HG02852 (cell line): ENCODE results near the gene FRRS1.

Experiments
- ATAC-seq: cut with Tn5 transposase; IDR thresholded peaks from one replicate; pipeline ENCODE4 v1.9.1; 2021; ENCODE audit warnings: mild to moderate bottlenecking, moderate library complexity; ENCODE audit not compliant: unreplicated experiment

The FRRS1 gene

DNA sequence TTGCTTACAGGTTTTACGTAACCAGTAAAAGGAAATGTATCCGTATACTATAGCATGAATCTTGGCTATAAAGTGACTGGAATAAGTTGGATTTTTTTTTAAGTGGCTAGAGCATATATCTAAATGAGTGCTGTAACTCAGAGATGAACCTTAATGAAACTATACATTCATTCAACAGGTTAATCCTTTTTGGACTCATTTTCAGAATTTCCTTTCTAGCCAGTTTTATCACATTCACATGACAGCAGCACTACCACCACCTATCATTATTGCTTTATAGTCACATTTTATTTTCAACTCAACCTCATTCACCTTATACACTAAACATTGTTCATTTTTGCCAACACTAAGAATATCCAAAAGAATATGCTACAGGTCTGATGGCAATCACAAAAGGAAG, 30.6 kb downstream of the FRRS1 start:
- ATAC-seq: no peak

DNA sequence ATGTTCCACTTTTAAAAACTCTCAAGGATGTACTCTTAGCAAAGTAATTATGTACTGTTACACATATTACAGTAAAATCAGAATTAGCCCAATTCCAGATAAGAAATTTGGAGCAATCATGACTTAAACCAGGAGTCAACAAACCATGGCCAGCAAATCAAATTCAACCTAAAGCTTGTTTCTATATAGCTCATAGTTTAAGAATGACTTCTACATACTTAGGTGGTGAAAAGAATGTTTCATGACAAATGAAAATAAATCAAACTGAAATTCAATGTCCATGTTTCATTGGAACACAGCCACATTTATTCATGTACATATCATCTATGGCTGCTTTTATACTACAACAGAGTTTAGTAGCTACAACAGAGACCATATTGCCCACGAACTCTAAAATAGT, 35.1 kb downstream of the FRRS1 start:
- peak; percentile 55 for ATAC-seq

DNA sequence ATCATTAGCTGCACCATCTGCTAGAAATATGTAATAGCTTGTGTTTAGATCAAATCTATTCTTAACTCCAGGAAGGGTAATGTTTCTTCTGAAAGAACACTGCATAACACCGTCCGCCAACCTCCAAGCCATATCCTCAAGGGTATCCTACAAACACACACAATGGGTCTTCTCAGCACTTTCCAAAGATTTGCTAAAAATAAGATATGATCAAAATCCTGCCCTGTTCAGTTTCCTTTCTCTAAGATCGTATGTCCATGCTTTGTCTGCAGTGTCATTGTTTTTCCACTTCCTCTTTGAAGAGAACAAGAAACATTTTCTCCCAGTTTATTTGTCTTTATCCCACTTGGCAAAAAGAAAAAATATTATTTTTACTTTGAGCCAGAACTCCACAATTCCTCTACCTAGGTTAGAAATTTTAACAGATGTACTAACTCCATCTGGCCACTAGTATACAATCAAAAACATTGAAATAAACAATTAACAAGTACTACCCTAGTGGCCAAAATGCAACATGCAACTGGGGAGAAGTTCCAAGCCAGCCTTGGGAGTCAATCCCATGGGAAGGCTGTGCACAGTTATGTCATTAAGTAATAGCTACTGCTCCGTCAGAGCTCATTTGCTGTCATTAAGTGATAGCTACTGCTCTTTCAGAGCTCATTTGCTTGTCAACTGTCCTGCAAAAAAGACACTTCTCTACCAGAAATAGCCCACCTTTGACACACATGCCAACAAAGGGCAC, 37.8 kb downstream of the FRRS1 start:
- ATAC-seq: no peak

DNA sequence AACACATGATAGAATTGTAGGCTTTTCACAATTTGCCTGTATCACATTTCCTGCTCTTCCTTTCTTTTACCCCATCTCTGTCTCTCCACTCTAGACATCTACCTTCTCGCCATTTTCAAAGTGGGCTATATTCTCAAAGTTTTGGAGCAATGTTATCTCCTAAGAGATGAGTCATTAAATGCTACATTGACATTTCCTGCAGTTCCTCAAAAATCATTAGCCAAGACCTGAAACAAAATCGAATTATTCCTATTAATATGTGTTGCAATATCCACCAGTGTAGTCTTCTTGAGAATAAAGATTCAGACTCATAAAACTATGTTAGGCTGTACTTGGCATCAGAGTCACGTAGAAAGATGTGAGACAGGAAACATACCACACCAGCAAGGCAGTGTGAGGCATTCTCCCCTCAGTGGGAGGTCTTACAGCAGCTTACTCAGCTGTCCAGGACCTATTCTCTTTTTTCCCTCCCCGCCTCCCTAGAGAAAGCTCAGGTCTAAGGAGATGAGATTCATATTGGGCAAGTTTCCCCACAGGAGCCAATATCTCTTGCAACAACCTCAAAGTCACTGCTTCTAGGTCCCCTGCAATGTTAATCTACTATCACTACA, 38.8 kb downstream of the FRRS1 start:
- ATAC-seq: no peak

DNA sequence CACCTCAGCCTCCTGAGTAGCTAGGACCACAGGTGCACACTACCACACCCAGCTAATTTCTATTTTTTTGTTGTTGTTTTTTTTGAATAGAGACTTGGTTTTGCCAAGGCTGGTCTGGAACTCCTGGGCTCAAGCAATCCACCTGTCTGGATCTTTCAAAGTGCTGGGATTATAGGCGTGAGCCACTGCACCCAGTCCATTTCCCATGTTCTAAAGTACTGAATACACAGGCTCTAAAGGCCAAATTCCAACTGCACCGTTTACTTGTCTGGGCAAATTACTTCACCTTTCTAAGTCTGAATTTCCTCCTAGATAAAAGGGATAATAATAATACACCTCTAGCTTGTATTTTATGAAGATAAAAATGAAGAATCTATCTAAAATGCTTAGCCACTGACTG, 39.6 kb downstream of the FRRS1 start:
- no peak for ATAC-seq

DNA sequence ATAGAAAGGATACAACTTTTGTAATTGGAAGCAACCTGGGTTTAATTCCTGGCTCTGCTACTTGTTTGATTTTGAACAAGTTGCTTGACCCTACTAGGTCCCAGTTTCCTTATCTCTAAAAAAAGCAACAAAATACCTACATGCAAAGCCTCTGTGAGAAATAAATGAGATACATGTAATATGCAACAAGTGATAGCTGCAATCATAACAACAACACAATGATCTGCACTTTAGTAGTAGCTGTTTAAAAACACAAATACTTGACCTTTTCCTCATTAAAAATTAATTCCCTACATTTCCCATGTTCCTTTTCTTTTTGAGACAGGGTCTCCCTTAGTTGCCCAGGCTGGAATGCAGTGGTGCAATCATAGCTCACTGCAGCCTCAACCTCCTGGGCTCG, 40.0 kb downstream of the FRRS1 start:
- ATAC-seq: no peak

DNA sequence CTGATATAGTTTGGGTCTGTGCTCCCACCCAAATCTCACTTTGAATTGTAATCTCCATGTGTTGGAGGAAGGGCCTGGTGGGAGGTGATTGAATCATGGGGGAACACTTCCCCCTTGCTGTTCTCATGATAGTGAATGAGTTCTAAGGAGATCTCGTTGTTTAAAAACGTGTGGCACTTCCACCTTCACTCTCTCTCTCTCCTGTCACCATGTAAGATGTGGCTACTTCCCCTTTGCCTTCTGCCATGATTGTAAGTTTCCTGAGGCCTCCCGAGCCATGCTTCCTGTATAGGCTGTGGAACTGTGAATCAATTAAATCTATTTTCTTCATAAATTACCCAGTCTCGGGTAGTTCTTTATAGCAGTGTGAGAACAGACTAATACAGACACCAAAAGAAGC, 40.4 kb downstream of the FRRS1 start:
- ATAC-seq: no peak

DNA sequence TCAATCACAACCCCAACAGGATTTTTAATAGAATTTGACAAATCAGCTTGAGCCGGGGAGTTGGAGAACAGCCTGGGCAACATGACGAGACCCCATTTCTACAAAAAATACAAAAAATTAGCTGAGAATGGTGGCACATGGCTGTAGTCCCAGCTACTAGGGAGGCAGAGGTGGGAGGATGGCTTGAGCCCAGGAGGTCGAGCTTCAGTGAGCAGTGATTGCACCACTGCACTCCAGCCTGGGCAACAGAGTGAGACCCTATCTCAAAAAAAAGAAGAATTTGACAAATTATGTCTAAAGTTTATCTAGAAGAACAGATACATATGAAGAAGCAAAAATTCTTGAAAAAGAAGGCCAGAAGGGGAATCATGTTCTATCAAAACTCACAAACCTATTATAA, 43.2 kb downstream of the FRRS1 start:
- no peak for ATAC-seq

DNA sequence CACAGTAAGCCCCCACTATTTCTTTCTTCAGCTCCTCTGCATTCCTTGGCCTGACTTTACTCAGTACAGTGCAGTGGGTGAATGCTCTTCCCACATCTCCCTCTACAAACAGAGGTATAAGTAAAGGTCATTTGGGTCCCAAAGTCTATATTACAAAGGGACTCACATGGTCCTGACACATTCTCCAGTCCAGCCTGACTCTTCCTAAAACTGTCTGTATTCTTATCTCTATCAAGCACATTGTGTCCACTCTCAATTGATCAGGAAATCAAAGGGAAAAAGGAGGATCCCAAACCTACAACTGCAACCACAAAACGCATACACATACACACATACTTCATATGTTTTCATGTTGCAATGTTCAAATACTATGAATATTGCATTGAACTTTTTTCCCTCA, 49.4 kb downstream of the FRRS1 start:
- no peak for ATAC-seq

DNA sequence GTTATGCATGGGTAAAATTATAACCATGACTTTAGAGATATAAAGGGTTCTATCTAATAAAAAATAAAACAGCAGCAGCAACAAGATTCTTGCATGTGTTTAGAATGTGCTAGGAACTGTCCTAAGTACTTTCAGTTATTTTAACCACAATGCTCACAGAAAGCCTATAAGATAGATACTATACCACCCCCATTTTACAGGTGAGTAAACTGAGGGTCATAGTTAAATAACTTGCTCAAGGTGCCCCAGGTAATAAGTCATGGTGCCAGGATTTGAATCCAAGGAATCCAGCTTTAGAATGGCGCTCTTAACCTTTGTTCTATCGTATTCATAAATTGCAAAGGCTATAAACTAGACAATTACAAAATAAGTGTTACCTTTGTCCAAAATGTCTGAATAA, 53.4 kb downstream of the FRRS1 start:
- no peak for ATAC-seq

DNA sequence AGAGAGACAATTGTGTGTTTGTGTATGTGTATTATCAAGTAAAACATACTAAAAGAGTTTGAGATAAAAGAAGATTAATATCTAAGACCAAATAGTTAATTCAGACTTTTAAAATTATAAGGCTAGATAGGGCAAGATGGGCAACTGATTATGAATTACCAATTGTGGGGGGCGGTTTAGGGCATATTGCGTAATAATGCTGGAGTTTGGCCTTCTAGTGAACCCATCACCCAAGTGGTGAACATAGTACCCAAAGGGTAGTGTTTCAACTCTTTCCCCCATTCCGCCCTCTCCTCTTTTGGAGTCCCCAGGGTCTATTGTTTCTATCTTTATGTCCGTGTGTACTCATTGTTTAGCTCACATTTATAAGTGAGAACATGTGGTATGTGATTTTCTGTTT, 55.4 kb downstream of the FRRS1 start:
- no peak for ATAC-seq

DNA sequence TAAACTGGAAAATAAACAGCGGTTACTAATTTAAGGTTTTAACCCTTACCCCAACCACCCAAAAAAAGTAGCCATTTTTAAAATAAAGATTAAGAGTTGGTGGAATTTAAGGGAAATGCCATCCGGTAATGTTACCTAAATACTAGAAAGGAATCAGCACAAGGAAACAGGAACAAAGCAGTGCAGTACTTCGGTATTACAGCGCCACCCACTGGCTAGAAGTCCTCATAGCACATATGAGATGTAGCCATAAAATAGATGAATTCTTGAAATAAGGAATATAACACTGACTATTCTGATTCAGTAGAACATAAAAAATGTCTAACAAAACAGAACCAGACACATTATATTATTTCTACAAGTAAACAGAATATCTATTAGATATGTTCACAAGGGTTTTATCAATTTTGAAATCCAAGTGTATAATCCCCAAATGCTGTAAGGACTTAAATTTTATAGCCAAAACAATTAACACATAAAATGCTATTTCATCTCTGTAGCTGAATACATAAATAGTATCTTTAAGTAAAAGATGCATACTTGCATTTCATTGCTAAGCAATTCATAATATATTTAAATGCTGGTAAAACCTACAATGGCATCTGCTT, 58.8 kb downstream of the FRRS1 start:
- peak; percentile 84 for ATAC-seq

DNA sequence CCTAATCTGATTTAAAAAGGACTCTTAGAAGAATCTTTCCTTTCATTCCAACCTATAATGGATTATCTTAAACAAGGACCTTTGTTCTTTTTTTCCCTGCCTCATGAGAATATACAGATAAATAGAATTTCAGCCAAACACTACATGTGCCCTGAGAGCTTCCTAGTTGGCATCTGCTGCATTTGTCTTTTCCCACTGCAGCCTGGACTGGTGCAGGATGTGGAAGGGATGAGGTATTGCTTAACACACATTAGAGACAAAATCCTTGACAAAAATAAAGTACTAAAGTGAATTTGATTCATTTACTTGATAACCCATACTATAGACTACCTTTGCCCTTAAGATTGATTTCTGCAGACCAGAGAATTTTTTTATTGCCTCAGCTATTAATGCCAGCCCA, 61.0 kb downstream of the FRRS1 start:
- no peak for ATAC-seq

DNA sequence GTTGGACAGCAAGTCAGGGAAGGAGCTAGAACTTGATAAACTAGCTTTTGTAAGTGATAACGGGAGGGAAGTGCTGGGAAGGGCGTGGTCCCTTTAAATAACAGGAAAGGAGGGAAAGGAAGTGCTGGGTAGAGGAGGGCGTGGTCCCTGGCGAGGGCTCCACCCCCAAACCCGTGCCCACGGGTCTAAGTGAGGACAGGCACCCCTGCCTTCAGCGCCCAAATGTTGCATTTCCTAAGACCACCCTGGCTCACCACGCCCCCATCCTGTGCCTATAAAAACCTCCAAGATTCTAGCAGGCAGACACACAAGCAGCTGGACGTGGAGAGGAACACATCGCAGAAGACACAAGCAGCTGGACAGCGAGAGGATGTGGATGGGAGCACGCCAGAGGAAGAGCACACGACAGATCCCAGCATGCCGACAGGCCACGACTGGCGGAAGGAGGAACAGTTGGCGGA, 62.0 kb downstream of the FRRS1 start:
- ATAC-seq: no peak

DNA sequence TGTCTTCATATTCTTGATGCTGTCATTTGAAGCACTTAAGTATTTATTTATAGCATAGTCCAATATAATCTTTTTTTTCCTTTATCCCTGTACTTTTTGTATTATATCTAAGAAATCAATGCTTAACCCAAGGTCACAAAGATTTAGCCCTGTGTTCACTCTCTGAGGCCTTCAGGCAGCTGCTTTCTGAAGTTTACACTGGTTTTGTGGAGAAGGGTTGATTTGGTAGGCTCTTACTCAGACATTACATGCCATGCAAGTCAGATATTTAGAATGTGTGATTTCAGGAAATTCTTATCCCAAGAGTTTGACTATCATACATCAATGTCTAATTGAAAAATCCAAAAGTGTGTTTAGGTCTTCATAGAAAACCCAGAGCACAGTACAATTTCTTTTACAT, 64.2 kb downstream of the FRRS1 start:
- no peak for ATAC-seq

DNA sequence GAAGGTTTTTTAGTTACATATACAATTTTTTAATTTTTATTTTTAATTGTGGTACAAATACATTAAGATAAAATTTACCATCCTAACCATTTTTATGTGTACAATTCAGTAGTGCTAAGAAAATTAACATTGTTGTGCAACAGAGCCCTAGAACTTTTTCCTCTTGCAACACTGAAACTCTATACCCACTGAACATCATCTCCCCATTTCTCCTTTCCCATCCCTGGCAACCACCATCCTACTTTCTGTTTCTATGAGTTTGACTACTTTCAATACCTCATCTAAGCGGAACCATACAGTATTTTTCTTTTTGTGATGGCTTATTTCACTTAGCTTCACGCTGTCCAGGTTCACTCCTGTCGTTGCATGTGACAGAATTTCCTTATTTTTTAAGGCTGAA, 66.4 kb downstream of the FRRS1 start:
- ATAC-seq: no peak

DNA sequence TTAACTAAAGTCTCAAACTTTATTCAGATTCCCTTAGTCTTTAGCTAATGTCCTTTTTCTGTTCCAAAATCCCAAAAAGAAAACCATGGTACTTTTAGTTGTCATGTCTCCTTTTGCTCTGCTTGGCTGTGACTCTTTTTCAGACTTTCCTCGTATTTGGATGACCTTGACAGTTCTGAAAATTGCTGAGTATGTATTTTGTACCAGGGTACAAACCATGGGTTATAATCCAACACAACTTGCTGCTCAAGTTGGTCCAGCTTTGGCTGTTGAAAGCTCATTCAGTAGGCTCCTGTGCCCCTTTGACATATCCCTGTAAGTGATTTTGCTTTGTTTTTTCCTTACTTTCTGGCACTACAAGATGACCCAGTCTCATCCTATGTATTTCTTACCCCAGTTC, 68.9 kb downstream of the FRRS1 start:
- no peak for ATAC-seq

DNA sequence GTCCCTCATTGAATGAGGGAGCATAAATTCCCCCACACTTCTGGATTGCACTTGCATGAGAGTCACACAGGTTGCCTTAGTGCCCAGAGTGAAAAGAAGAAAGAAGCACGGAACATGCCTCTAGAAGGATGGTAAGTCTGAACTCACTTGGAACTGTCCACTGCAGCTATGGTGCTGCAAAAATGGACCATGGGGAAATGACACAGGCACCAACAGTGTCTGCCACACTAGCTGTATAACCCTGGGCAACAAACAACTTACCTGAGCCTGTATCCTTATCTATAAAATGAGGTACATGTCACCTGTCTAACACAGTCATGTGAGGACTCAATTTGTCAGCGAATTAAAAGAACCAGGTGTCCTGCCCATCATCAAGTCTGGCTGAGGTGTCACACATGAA, 69.8 kb downstream of the FRRS1 start:
- no peak for ATAC-seq

DNA sequence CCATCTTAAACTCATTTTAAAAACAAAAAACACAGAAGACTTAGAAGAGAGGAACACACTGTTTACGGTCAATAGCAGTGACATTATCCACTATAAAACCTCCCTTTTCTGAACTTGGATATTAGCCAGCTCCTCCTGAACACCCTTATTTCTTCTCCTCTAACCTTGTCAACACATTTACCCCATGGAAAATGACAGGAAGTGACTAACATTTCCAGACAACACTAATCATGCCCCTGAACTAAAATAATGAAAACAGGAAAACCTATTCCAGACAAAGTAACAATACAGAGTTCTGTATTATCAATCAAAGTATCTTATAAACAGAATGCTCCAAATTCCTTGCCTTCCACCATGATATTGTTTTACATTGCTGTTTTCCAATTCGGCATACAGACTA, 75.3 kb downstream of the FRRS1 start:
- no peak for ATAC-seq

DNA sequence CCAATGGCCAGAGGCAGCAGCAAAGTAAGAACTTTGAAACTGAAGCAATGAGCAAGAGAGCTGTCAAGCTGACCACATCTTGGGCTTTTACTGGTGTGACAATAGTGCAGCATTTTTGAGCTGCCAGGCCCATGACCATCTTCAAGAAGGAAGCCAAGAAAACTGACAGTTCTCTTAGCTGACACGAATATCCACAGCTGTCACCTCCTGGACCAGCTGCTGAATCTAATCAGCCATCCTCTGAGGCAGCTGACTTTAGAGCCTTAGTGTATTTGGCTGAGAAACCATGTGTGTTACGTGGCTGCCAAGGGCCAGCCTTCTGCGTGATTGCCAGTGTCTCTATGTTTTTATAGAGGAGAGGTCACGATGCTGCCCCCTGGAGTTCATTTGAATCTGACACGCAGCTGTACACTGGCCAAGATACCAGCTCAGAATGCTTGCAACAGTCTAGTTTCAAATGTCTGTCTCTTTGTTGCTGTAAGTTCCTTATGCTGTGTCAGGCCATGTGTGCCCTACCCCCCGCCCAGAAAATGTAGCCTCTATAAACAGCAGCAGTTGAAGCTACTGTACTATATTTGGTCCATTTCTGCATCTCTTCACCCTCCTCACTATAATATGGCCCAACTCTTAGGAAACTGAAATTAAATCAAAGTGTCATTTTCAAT, 80.8 kb downstream of the FRRS1 start:
- peak; percentile 84 for ATAC-seq

DNA sequence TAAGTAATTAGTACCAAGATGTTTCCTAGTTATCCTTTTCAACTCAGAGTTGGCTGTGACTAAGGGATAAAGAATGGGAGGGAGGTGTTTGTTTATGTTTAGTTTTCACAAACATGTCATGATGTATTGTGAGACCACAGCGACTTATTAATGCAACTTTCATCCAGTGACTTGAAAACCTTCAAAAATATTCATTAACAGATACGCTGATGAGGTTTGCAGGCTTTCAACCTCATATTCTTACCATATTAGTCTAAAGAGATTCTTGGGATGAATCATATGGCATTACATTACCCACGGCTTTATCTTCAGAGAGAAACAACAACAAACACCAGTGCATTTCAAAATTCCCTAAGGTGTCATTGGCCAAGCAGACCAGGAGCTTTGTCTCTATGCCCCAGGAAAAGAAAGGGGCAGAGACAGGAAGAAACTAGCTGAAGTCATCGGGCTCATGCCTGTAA, 84.1 kb downstream of the FRRS1 start:
- ATAC-seq: no peak

DNA sequence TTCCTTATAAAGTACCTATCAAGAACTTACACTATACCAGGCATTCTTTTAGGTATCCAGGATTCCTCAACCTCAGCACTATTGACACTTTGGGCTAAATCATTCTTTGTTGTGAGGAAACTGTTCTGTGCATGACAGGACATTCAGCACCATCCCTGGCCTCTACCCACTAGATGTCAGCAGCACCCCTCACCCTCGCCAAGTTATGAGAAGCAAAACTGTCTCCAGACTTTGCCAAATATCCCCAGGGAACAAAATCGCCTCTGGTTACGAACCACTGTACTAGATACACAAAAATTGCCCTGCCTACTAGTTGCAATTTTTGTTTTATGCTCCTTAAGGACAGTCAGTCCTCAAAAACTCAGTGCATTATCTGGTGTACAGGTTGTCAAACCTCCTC, 84.9 kb downstream of the FRRS1 start:
- ATAC-seq: no peak
